Testis (tissue), 2 donors: Measurements from ENCODE around the gene MAGI1.

Experiments
- POLR2A ChIP-seq: fragments of 450-650 bp; IDR thresholded peaks from one replicate; pipeline ENCODE4 v1.6.1; 2017; ENCODE audit warnings: antibody characterized with exemption, mild to moderate bottlenecking, moderate library complexity
- TF ChIP-seq, protein P1 (sequence below), 3 experiments: fragments of 450-650 bp in 2 of 3; fragments of 200-600 bp in 1 of 3; sonication (generic) in 1 of 3; IDR thresholded peaks; one replicate each; pipeline ENCODE4 v1.5.1; 2016 to 2019; ENCODE audit warnings: antibody characterized with exemption in 3 of 3, mild to moderate bottlenecking in 2 of 3, moderate library complexity in 1 of 3

- TF ChIP-seq, protein P1, sequence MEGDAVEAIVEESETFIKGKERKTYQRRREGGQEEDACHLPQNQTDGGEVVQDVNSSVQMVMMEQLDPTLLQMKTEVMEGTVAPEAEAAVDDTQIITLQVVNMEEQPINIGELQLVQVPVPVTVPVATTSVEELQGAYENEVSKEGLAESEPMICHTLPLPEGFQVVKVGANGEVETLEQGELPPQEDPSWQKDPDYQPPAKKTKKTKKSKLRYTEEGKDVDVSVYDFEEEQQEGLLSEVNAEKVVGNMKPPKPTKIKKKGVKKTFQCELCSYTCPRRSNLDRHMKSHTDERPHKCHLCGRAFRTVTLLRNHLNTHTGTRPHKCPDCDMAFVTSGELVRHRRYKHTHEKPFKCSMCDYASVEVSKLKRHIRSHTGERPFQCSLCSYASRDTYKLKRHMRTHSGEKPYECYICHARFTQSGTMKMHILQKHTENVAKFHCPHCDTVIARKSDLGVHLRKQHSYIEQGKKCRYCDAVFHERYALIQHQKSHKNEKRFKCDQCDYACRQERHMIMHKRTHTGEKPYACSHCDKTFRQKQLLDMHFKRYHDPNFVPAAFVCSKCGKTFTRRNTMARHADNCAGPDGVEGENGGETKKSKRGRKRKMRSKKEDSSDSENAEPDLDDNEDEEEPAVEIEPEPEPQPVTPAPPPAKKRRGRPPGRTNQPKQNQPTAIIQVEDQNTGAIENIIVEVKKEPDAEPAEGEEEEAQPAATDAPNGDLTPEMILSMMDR (IDR thresholded peaks at IDR 0.05): no peak
- no peak for TF ChIP-seq POLR2A
Measured at GRCh38 chr3:65816208-65816607, 222.5 kb downstream of the MAGI1 start.
